Stimulated activated naive CD8-positive, alpha-beta T cell treated with anti-CD3 and anti-CD28 coated beads, Interleukin-15, amount 100 ng/mL, for 72 hours (primary cell): ENCODE results near the gene ANKRD11.

Experiments
- ATAC-seq: fragments of 150-1000 bp; cut with Tn5 transposase; 2 replicates; pipeline ENCODE4 v1.10.0; 2021; ENCODE audit warnings: mild to moderate bottlenecking, moderate library complexity
- DNase-seq, 2 donors: peaks; one replicate each; pipeline ENCODE4 v3.0.0; 2021 to 2022
- H3K27ac Mint-ChIP-seq, 2 donors: one replicate each; pipeline ENCODE4 v1.8.0; 2022; ENCODE audit warnings: mild to moderate bottlenecking in 2 of 2, mixed read lengths in 2 of 2, moderate library complexity in 2 of 2
- H3K27me3 Mint-ChIP-seq: one replicate; pipeline ENCODE4 v1.8.0; 2022; ENCODE audit warnings: mixed read lengths
- H3K4me1 Mint-ChIP-seq: one replicate; pipeline ENCODE4 v1.8.0; 2022; ENCODE audit warnings: mild to moderate bottlenecking, mixed read lengths
- H3K4me3 Mint-ChIP-seq, 2 donors: one replicate each; pipeline ENCODE4 v1.8.0; 2022; ENCODE audit warnings: mild to moderate bottlenecking in 2 of 2, mixed read lengths in 2 of 2, moderate library complexity in 1 of 2
- H3K9me3 Mint-ChIP-seq, 2 donors: one replicate each; pipeline ENCODE4 v1.8.0; 2022; ENCODE audit warnings: mixed read lengths in 2 of 2

The ANKRD11 gene

DNA sequence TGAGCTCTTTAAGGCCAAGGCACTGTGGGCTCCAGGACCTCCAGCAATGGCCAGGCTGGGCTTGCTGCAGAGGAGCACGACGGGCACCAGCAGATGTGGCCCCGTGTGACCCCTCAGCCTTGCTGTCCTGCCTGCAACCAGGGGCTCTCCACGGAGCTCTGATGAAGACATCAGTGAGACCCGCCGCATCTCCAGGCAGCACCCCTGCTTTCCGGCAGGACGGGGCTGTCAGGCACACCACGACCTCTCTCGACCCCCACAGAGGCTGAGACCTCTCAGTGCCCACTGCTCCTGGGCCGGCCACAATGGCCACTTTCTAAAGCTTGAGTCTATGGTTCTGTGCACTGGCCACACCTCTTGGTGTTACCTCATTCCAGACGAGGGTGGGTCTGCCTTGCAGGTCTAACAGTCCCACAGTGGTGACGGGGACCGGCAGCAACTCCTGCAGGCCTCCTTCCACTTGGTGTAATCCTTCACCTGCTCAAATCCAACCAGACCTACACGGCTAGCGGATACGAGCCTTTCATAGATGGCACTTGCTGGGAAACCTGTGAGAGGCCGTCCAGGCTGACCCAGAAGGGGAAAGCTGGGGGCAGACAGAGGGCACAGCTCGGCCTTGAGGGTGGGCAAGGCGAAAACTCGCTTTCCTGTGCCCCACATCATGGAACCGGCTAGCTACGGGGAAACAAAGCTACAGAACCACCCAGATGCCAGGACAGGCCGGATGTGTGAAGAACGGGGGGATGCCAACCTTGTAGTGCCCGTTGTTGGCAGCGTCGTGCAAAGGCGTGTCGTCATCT, 202.4 kb downstream of the ANKRD11 start:
- ATAC-seq (no peak), DNase-seq (no peak)
- peaks cover 19% of the 10 kb centered on the region for H3K4me1 Mint-ChIP-seq
- H3K27me3 Mint-ChIP-seq: no peaks in the 10 kb centered on the region
- H3K9me3 Mint-ChIP-seq: no peaks in the 10 kb centered on the region
- H3K27ac Mint-ChIP-seq: peak overlapping the region in 1 of 2 donors; percentile 81
- H3K4me3 Mint-ChIP-seq: no peak overlapping the region

DNA sequence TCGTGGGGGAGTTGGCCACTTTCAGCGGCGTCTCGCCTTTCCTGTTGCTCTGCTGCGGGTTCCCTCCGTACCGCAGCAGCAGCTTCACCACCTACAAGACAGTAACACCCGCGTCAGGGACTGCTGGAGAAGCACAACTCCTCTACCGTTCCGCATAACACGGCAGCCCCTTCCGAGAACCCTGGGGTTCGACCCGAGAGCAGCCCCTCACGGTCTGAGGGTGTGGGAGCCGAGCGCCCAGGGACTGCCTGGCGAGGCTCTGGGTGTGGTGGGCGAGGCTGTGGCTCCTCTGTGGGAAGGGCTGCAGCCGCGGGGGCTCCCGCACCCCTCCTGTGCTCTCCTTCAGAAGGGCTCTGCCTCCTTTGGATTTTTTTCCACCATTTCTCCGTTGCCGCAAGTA, 204.3 kb downstream of the ANKRD11 start:
- DNase-seq (no peak), ATAC-seq (no peak)
- no peaks in the 10 kb centered on the region for H3K27me3 Mint-ChIP-seq
- no peak overlapping the region for H3K4me3 Mint-ChIP-seq
- no peaks in the 10 kb centered on the region for H3K9me3 Mint-ChIP-seq
- peaks cover 7% of the 10 kb centered on the region for H3K4me1 Mint-ChIP-seq
- H3K27ac Mint-ChIP-seq: peak overlapping the region in 1 of 2 donors; percentile 52

DNA sequence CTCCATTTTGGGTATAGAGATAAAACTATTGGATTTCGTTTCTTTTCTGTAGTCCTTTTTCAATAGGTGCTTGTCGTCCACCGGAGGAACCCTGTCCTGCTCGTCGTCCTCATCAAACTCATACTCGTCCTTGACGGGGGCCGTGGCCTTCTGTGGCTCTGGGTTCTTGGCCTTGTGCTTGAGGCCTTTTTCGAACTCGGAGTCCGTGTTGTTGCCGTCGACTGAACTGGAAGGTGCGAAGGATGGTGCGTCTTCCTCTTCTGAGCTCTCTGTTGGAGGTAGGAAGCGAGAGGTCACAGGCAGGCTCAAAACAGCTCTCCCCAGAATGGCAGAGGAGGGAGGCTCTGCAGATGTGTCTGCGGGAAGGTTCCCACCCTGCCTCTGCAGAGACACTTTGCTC, 205.0 kb downstream of the ANKRD11 start:
- peaks cover 7% of the 10 kb centered on the region for H3K4me1 Mint-ChIP-seq
- no peak for ATAC-seq

DNA sequence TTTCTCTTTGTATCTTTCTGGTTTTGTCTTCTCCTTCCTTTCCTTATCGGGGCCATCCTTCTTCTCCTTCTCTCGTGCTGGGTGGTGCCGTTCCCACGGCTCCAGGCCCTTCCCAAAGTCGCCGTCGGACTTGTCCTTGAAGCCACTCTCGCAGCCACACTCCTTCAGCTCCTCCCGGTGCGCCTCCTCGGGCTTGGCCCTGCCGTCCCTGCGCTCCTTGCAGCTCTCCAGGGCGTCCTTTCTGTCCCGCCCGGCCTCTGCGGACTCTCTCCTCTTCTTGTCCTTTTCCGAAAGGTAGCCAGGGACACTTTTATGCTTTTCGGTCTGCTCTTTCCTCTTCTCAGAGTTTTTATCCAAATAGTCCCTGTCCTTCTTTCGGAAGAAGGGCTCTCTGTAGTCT, 206.9 kb downstream of the ANKRD11 start:
- no peak overlapping the region for H3K27ac Mint-ChIP-seq
- ATAC-seq (no peak), DNase-seq (no peak)
- no peaks in the 10 kb centered on the region for H3K9me3 Mint-ChIP-seq
- no peaks in the 10 kb centered on the region for H3K4me1 Mint-ChIP-seq
- H3K27me3 Mint-ChIP-seq: no peaks in the 10 kb centered on the region
- no peak overlapping the region for H3K4me3 Mint-ChIP-seq

More for the DNA sequence above, 205.0 kb downstream of the ANKRD11 start:
- H3K27me3 Mint-ChIP-seq: no peaks in the 10 kb centered on the region
- H3K4me3 Mint-ChIP-seq: no peak overlapping the region
- H3K9me3 Mint-ChIP-seq: no peaks in the 10 kb centered on the region
- H3K27ac Mint-ChIP-seq: no peak overlapping the region
- DNase-seq: no peak

DNA sequence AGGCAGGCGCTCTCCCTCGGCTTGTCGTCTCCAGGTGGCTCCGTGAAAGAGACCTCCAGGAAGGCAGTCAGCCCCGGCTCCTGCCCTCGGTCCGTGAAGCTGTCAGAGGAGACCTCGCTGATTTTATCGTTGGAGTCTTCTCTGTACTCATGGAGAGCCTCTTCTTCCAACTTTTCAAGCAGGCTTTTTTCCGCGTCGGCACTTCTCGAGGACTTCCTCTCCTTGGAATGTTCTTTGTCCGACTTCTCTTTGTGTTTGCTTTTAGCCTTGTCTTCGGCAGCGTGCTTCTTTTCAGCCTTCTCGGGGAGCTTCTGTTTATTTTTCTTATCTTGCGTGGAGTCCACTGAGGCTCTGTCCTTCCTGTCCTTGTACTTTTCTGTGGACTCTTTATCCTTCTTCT, 207.8 kb downstream of the ANKRD11 start:
- Mint-ChIP-seq H3K27ac (no peak overlapping the region), H3K4me3 (no peak overlapping the region), H3K9me3 (no peaks in the 10 kb centered on the region), H3K4me1 (peaks cover 5% of the 10 kb centered on the region), H3K27me3 (no peaks in the 10 kb centered on the region)
- no peak for DNase-seq
- no peak for ATAC-seq

DNA sequence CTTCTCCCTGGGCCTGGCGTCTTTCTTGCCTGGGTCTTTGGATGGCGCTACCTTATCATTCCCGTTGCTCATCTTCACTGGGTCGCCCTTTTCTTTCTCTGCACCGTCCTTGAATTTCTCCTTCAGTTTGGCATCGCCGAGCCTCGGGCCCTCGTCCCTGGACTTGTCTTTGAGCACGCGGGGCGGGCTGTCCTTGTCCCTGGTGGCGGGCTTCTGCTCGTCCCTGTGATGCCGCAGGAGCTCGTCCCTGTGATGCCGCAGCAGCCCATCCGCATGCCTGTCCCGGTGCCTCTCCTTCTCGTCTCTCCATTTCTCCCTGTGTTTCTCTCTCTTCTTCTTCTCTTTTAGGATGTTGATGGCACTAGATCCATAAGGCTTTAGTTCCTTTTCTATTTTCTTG, 208.5 kb downstream of the ANKRD11 start:
- H3K27ac Mint-ChIP-seq: no peak overlapping the region
- peaks cover 5% of the 10 kb centered on the region for H3K4me1 Mint-ChIP-seq
- DNase-seq (no peak), ATAC-seq (no peak)
- no peaks in the 10 kb centered on the region for H3K27me3 Mint-ChIP-seq
- H3K9me3 Mint-ChIP-seq: no peaks in the 10 kb centered on the region
- no peak overlapping the region for H3K4me3 Mint-ChIP-seq

DNA sequence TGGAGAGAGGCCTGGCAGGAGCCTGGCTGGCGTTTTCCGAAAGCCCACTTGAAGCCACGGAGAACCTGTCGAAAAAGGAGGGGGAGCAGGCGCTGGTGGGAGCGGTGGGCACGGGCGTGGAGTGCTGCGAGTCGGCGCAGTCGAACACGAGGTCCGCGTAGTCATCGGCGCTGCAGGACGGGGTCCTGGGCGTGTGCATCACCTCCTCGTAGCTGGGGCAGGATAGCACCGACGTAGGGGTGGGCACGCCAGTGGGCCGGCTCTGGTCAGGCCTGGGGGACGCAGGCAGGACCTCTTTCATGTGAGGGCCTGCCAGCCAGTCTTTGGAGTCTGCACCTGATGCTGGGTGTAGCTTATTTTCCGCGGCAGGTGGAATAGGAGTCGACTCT, 209.2 kb downstream of the ANKRD11 start:
- peaks cover 6% of the 10 kb centered on the region for H3K4me1 Mint-ChIP-seq

DNA sequence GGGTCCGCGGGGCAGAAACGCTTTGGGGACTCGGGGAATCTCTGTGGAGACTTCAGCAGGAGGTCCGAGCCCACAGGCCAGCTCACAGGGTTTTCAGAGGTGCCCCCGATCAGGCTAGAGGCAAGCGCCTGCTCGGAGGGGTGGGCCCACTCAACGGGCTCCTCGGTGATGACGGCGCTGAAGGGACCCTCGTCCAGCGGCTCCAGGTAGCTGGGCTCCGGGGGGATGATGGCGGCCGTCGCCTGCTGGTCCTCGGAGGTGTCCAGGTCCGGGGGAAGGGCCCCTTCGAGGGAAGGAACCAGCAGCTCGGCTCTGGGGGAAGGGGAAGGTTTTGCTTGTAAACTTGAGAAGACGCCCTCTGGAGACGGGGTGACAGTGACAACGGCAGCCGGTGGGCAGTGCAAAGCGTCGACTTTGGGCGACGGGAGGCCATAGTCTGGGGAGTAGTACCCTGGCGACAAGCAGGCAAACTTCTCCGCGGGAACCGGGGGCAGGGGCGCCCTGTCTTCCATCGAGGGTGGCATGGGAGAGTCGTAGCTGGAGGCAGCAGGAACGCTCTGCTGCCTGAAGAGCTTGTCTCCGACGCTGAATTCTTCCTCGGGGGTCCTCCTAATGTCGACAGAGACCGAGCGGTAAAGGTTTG, 209.7 kb downstream of the ANKRD11 start:
- Mint-ChIP-seq H3K4me1 (peaks cover 11% of the 10 kb centered on the region), H3K4me3 (no peak overlapping the region), H3K9me3 (no peaks in the 10 kb centered on the region), H3K27ac (peak overlapping the region in 1 of 2 donors; percentile 87), H3K27me3 (no peaks in the 10 kb centered on the region)
- ATAC-seq (no peak), DNase-seq (no peak)

More for the DNA sequence above, 209.2 kb downstream of the ANKRD11 start:
- Mint-ChIP-seq H3K9me3 (no peaks in the 10 kb centered on the region), H3K27ac (peak overlapping the region in 1 of 2 donors; percentile 87), H3K27me3 (no peaks in the 10 kb centered on the region), H3K4me3 (no peak overlapping the region)
- DNase-seq (no peak), ATAC-seq (no peak)

DNA sequence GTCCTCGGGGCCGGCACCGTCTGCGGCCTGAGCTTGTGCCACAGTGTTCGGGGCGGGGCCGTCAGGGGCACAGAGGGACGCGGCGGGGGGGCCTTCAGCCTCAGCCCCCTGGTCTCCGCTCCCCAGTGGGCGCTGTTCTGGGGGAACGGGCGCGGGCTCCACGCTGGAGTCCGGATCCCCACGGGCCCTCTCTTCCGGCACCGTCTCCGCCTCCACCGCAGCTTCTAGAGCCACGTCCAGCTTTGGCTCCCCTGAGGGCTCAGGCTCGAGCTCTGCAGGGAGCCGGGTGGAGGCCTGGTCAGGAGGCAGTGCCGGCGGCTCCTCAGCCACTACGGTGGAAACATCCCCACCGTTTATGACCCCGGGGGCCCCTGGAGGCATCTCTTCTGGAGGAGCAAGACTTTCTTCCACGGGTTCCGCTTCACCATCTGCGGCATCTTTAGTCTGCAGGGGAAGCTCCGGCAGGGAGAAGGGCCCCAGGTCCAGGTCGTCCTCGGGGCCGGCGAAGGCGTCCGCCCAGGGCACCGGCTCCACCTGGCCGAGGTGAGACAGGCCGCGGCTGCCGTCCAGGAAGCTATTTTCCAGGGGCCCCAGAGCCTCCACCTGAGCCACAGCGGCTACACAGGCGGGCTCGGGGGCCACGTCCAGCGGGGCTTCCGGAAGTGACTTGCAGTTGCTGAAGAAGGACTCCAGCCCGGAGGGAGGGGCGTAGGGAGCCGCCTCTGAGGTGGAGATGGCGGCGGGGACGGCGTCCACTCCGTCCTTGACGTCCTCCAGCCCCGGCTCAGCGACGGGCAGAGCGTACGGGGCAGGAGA, 210.5 kb downstream of the ANKRD11 start:
- H3K4me3 Mint-ChIP-seq: no peak overlapping the region
- ATAC-seq (peak; percentile 29), DNase-seq (no peak)
- no peaks in the 10 kb centered on the region for H3K9me3 Mint-ChIP-seq
- peak overlapping the region in 1 of 2 donors; percentile 35 for H3K27ac Mint-ChIP-seq
- no peaks in the 10 kb centered on the region for H3K27me3 Mint-ChIP-seq
- H3K4me1 Mint-ChIP-seq: peaks cover 17% of the 10 kb centered on the region

DNA sequence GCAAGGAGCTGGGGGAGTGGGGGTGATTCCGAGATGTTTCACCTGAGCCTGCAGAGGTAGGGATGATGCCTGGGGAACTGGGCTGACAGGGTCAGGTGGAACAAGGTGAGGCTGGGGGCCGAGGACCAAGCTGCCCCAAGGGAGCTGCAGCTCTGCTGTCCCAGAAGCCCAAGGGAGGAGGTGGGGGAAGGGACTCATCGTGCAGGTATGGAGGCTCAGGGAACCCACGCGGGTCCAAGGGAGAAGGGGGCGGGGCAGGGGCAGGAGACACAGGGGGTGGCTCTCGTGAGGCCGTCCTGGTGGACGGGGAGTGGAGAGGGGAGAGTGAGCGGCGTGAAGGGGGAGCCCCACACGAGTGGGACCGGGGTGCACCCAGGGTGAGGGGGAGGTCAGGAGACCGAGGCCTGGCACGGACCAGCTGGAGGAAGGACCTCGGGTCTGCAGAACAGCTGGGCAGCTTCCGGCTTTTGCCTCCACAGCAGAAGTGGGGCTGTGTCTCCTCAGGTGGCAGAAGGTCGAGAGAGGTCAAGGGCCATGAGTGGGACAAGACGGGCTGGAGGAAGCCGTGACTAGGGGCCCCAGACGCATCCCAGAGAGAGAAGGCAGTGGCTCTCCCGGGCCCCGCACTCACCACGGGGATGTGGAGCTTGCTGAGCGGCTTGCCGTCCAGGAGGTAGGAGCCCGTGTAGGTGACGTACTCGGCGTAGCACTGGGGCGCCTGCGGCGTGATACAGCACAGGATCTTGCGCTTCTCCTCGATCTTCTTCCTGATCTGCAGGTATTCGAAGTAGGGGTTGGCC, 211.7 kb downstream of the ANKRD11 start:
- Mint-ChIP-seq H3K27ac (peak overlapping the region in 1 of 2 donors; percentile 71), H3K4me1 (peaks cover 21% of the 10 kb centered on the region), H3K4me3 (no peak overlapping the region), H3K27me3 (no peaks in the 10 kb centered on the region), H3K9me3 (no peaks in the 10 kb centered on the region)
- ATAC-seq: peak; percentile 10
- DNase-seq: no peak

DNA sequence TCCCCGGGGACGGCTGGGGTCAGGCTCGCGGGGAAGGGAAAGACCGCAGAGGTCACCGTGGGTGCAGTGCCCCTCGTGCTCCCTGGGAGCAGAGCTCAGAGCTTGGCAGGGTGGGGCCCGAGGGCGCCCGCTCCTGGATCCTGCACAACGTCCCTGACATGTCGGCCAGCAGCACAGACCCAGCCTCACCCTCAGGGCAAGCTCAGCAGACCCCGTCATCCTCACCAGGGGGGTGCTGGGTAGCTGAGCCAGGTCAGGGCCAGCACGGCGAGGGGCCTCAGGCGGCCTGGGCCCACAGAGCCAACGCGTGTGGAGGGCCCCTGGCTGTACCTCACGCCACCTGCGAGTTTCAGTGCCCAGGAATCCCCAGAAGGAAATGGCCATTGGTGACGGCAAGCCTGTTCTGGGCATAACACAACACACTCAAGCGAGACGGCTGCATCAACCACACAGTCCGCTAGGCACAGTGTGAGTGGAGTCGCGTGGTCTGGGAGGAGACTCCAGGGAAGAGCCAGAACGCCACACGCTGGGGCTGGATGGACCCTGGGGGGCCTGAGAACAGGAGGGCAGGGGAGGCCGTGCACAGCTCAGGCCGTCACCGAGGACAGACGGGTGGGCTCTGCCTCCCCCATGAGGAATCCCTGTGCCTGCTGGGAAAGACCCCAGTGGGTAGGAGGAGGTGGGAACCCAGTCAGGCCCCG, 212.6 kb downstream of the ANKRD11 start:
- Mint-ChIP-seq H3K4me1 (peaks cover 23% of the 10 kb centered on the region), H3K4me3 (no peak overlapping the region), H3K9me3 (no peaks in the 10 kb centered on the region), H3K27me3 (no peaks in the 10 kb centered on the region), H3K27ac (peak overlapping the region in 1 of 2 donors; percentile 22)
- no peak for DNase-seq
- peak; percentile 13 for ATAC-seq

DNA sequence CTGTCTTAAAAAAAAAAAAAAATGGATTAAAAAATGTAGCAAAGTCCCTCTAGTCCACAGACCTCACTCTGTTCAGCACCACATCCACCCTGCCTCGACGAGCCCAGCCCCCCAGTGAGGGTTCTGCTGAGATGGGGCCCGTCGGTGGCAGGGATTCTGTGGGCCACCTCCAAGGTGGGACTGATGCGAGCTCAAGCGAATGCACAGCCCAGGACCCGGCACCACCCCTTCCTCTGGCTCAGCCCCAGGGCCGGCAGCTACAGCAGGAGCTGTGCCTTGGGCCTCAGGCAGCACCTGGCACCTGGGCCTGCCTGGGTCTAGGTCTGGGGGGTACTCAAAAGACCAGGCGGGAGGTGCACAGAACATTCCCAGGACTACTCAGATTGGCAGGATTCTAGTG, 213.3 kb downstream of the ANKRD11 start:
- no peak overlapping the region for H3K4me3 Mint-ChIP-seq
- no peak overlapping the region for H3K27ac Mint-ChIP-seq
- no peaks in the 10 kb centered on the region for H3K9me3 Mint-ChIP-seq
- H3K27me3 Mint-ChIP-seq: no peaks in the 10 kb centered on the region
- no peak for DNase-seq
- H3K4me1 Mint-ChIP-seq: peaks cover 23% of the 10 kb centered on the region
- no peak for ATAC-seq

DNA sequence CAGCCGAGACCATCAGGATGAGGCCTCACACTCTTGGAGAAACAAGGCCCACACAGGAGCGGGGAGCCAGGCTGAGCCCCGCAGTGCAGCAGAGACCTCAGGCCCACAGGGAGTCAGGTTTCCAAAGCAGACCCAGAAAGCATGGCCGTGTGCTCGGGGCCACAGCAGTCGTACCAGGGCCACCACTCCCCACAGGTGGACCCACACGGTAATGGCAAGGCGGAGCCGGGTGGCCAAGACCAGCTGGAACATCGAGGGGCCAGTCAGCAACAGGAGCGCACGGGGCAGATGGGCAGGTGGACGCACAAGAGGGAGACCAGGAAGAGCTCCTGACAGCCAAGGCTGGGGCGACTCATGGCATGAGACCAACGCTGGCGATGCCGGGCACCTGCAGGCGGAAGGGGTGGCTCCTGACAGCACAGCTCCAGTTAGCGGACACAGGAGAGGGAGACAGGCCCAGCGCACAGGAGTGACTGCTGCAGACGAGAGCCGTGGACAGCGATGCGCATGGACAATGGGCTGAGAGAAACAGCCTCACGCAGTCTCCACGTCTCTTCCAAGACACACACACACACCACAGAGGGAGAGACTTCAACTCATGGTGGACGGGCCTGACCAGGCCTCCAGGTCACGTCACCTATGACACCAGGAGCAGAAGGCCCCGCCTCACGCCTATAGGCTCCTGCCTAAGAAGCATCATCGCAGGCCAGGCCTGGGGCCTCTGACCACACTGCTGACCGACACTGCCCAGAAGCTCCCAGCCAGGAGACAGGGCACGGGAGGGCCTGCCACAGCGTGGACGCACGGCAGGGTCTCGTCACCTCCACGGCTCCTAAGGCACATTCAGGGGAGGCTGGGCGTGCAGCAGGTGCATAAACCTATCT, 214.3 kb downstream of the ANKRD11 start:
- DNase-seq: no peak
- peaks cover 23% of the 10 kb centered on the region for H3K4me1 Mint-ChIP-seq
- ATAC-seq: no peak
- H3K4me3 Mint-ChIP-seq: peak overlapping the region in 1 of 2 donors; percentile 19
- no peaks in the 10 kb centered on the region for H3K9me3 Mint-ChIP-seq
- no peaks in the 10 kb centered on the region for H3K27me3 Mint-ChIP-seq
- H3K27ac Mint-ChIP-seq: peak overlapping the region in 1 of 2 donors; percentile 94

DNA sequence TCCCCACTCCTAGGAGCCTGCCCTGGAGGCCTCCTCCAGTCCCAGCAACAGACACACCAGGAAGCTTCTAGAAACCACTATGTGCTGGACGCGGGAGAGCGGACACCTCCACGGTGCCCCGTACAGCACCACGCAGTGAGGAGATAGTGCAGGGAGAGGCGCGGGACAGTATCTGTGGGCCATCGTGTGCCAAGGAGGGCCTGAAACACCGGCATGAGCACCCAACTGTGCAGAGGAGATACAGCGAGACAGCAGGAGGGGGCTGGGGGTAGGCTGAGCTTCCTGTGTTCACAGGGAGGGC, 215.1 kb downstream of the ANKRD11 start:
- Mint-ChIP-seq H3K4me1 (peaks cover 23% of the 10 kb centered on the region), H3K27me3 (no peaks in the 10 kb centered on the region), H3K4me3 (no peak overlapping the region), H3K27ac (peak overlapping the region in 1 of 2 donors; percentile 94), H3K9me3 (no peaks in the 10 kb centered on the region)
- DNase-seq (no peak), ATAC-seq (no peak)
